OCI-LY7 (cell line): ENCODE data around the gene GALNTL6. TPM values are rescaled to one million over a fixed set of nuclear protein-coding genes. Genes with fewer than 3 reads are reported as not detected.

Experiments
- BruUV-seq: library from RNA; stranded (reverse); fragments of 400-500 nt; replicated peaks from 2 replicates; lab custom pipeline; 2021; lab: Mats Ljungman, UMichigan
- CTCF ChIA-PET: fragments of 300-600 bp; sonication (Branson Sonifier 250); formaldehyde crosslinking; loops from one replicate; lab custom pipeline; 2022; ENCODE audit warnings: antibody characterized with exemption; ENCODE audit not compliant: unreplicated experiment; lab: Charles Lee
- POLR2A ChIA-PET: fragments of 300-600 bp; sonication (Branson Sonifier 250); formaldehyde crosslinking; loops from one replicate; lab custom pipeline; 2022; ENCODE audit warnings: antibody characterized with exemption; lab: Charles Lee
- DNase-seq: peaks from one replicate; pipeline ENCODE4 v3.0.0-alpha.2; 2015; ENCODE audit warnings: low spot score
- H2AFZ ChIP-seq: fragments of 200-600 bp; sonication (generic), shearing (Covaris generic); 2 replicates; pipeline ENCODE4 v1.6.1; 2014; ENCODE audit warnings: mild to moderate bottlenecking, antibody characterized with exemption, low read length, moderate library complexity
- H3K27ac ChIP-seq: fragments of 200-600 bp; sonication (generic); 2 replicates; pipeline ENCODE4 v1.5.1; 2014; ENCODE audit warnings: mixed run types, low read depth, mild to moderate bottlenecking, moderate library complexity, low read length, inconsistent platforms; ENCODE audit not compliant: poor library complexity, severe bottlenecking
- H3K36me3 ChIP-seq: fragments of 200-600 bp; sonication (generic); 2 replicates; pipeline ENCODE4 v1.6.1; 2014; ENCODE audit warnings: mild to moderate bottlenecking, antibody characterized with exemption, low read length, moderate library complexity, mixed read lengths; ENCODE audit not compliant: insufficient read depth
- H3K4me1 ChIP-seq: fragments of 200-600 bp; sonication (generic); 2 replicates; pipeline ENCODE4 v1.5.1; 2014; ENCODE audit warnings: mild to moderate bottlenecking, low read length; ENCODE audit not compliant: insufficient read depth, poor library complexity, severe bottlenecking
- H3K4me2 ChIP-seq: fragments of 200-600 bp; sonication (generic); 2 replicates; pipeline ENCODE4 v1.6.1; 2014; ENCODE audit warnings: mild to moderate bottlenecking, low read length
- H3K4me3 ChIP-seq: fragments of 200-600 bp; sonication (generic); 2 replicates; pipeline ENCODE4 v1.5.1; 2014; ENCODE audit warnings: mild to moderate bottlenecking, low read depth, low read length; ENCODE audit not compliant: poor library complexity, severe bottlenecking
- H3K79me2 ChIP-seq: fragments of 200-600 bp; sonication (generic); 2 replicates; pipeline ENCODE4 v1.6.1; 2016; ENCODE audit warnings: low read depth, mild to moderate bottlenecking, low read length, moderate library complexity, mixed read lengths; ENCODE audit not compliant: insufficient read depth
- H3K9me2 ChIP-seq: fragments of 200-600 bp; sonication (generic); 2 replicates; pipeline ENCODE4 v1.6.1; 2016; ENCODE audit warnings: mild to moderate bottlenecking, low read length, mixed read lengths; ENCODE audit not compliant: insufficient read depth
- H3K9me3 ChIP-seq: fragments of 200-600 bp; sonication (generic); 2 replicates; pipeline ENCODE4 v1.6.1; 2014; ENCODE audit warnings: mild to moderate bottlenecking, mixed run types, low read length, mixed read lengths
- H4K20me1 ChIP-seq: fragments of 200-600 bp; sonication (generic); 2 replicates; pipeline ENCODE4 v1.6.1; 2014; ENCODE audit warnings: mild to moderate bottlenecking, antibody characterized with exemption, low read length, moderate library complexity, mixed read lengths; ENCODE audit not compliant: insufficient read depth
- EZH2phosphoT487 ChIP-seq: fragments of 200-600 bp; sonication (generic); IDR thresholded peaks from 2 replicates; pipeline ENCODE4 v1.6.1; 2018; ENCODE audit warnings: low read depth, borderline replicate concordance, mild to moderate bottlenecking, mixed run types, antibody characterized with exemption, low read length, moderate library complexity, mixed read lengths
- intact Hi-C: fragments of 100-400 bp; cut with micrococcal nuclease; formaldehyde crosslinking; loops from one replicate; pipeline ENCODE4 v1.10.0; 2022; ENCODE audit not compliant: unreplicated experiment
- total RNA-seq, 2 experiments: library from RNA; depleted of rRNA in 1 of 2; stranded (reverse); fragments of >200 nt in 1 of 2; shearing (Covaris generic) in 1 of 2; gene quantifications; 2 replicates each; pipeline ENCODE4 v1.2.3, GENCODE V29; 2014 to 2022
- TF ChIP-seq, protein P1 (sequence below): fragments of 200-600 bp; sonication (generic); conservative IDR thresholded peaks from 2 replicates; pipeline ENCODE4 v1.5.1; 2014; ENCODE audit warnings: mild to moderate bottlenecking, antibody characterized with exemption, low read length, moderate library complexity, mixed read lengths

The GALNTL6 gene
- total RNA-seq, 2 experiments from 2014 or later: not detected

GRCh38 chr4:173002830-173003561 is 1189.8 kb downstream of the GALNTL6 start:
- intact Hi-C loops: no loop called here
- no TSS peak for BruUV-seq
- Histone ChIP-seq H4K20me1 (no peaks in the 10 kb centered on the region), H2AFZ (no peak overlapping the region), H3K27ac (no peak overlapping the region), H3K4me1 (no peaks in the 10 kb centered on the region), H3K79me2 (no peaks in the 10 kb centered on the region), H3K36me3 (no peaks in the 10 kb centered on the region), H3K4me2 (no peak overlapping the region), H3K9me3 (no peaks in the 10 kb centered on the region), H3K4me3 (no peak overlapping the region), H3K9me2 (0 out of 2 replicates have a peak, but pooled peaks cover 4% of the 10 kb centered on the region)
- no peak for DNase-seq
- ChIA-PET CTCF (no interaction called here), POLR2A (interaction anchor here (0.7 kb wide), 1 partner anchor 34 kb away, joined by 3 read pairs; no protein-coding TSS in a partner anchor)
- no peak for TF ChIP-seq EZH2phosphoT487
- TF ChIP-seq, protein P1, sequence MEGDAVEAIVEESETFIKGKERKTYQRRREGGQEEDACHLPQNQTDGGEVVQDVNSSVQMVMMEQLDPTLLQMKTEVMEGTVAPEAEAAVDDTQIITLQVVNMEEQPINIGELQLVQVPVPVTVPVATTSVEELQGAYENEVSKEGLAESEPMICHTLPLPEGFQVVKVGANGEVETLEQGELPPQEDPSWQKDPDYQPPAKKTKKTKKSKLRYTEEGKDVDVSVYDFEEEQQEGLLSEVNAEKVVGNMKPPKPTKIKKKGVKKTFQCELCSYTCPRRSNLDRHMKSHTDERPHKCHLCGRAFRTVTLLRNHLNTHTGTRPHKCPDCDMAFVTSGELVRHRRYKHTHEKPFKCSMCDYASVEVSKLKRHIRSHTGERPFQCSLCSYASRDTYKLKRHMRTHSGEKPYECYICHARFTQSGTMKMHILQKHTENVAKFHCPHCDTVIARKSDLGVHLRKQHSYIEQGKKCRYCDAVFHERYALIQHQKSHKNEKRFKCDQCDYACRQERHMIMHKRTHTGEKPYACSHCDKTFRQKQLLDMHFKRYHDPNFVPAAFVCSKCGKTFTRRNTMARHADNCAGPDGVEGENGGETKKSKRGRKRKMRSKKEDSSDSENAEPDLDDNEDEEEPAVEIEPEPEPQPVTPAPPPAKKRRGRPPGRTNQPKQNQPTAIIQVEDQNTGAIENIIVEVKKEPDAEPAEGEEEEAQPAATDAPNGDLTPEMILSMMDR: no peak

GRCh38 chr4:173005912-173006633 is 1192.9 kb downstream of the GALNTL6 start:
- ChIA-PET POLR2A (interaction anchor here (1.1 kb wide), 1 partner anchor 50 kb away, joined by 3 read pairs; no protein-coding TSS in a partner anchor), CTCF (no interaction called here)
- no peak overlapping the region for H2AFZ ChIP-seq
- no peaks in the 10 kb centered on the region for H3K4me1 ChIP-seq
- H3K4me2 ChIP-seq: no peak overlapping the region
- no TSS peak for BruUV-seq
- H3K9me2 ChIP-seq: no peaks in the 10 kb centered on the region
- DNase-seq: no peak
- H3K27ac ChIP-seq: no peak overlapping the region
- H3K9me3 ChIP-seq: no peaks in the 10 kb centered on the region
- H3K4me3 ChIP-seq: no peak overlapping the region
- no peaks in the 10 kb centered on the region for H4K20me1 ChIP-seq
- H3K79me2 ChIP-seq: no peaks in the 10 kb centered on the region
- intact Hi-C loops: no loop called here
- no peaks in the 10 kb centered on the region for H3K36me3 ChIP-seq
- TF ChIP-seq EZH2phosphoT487: no peak
- TF ChIP-seq, protein P1: no peak

GRCh38 chr4:173008436-173008835 is 1195.2 kb downstream of the GALNTL6 start:
- Histone ChIP-seq H2AFZ (no peak overlapping the region), H3K9me2 (no peaks in the 10 kb centered on the region), H3K27ac (no peak overlapping the region), H3K36me3 (no peaks in the 10 kb centered on the region), H3K4me1 (peaks cover under 1% of the 10 kb centered on the region), H3K4me3 (no peak overlapping the region), H3K79me2 (no peaks in the 10 kb centered on the region), H3K9me3 (no peaks in the 10 kb centered on the region), H3K4me2 (no peak overlapping the region), H4K20me1 (no peaks in the 10 kb centered on the region)
- TF ChIP-seq EZH2phosphoT487: no peak
- TF ChIP-seq, protein P1: no peak
- intact Hi-C loops: no loop called here
- ChIA-PET CTCF (no interaction called here), POLR2A (no interaction called here)
- no TSS peak for BruUV-seq
- no peak for DNase-seq
